GM12874 (cell line): ENCODE results near the gene FGB.

Source experiments
- CTCF ChIP-seq: IDR thresholded peaks from 2 replicates; pipeline ENCODE4 v1.5.1; 2011; ENCODE audit warnings: low read depth, mild to moderate bottlenecking, control low read depth, low read length, moderate library complexity; ENCODE audit not compliant: insufficient read depth

Gene FGB

GRCh38 chr4:154617820-154618317 is 55.1 kb downstream of the FGB start:
- no peak for TF ChIP-seq CTCF

GRCh38 chr4:154618708-154619315 is 56.0 kb downstream of the FGB start:
- peak; percentile 69 for TF ChIP-seq CTCF

GRCh38 chr4:154620111-154620510 is 57.3 kb downstream of the FGB start:
- no peak for TF ChIP-seq CTCF
